Measurements from ENCODE around the gene SPEN.

GRCh38 chr1:15858069-15858670 is 10.7 kb downstream of the SPEN start:
- TF ChIP-seq, protein P1, sequence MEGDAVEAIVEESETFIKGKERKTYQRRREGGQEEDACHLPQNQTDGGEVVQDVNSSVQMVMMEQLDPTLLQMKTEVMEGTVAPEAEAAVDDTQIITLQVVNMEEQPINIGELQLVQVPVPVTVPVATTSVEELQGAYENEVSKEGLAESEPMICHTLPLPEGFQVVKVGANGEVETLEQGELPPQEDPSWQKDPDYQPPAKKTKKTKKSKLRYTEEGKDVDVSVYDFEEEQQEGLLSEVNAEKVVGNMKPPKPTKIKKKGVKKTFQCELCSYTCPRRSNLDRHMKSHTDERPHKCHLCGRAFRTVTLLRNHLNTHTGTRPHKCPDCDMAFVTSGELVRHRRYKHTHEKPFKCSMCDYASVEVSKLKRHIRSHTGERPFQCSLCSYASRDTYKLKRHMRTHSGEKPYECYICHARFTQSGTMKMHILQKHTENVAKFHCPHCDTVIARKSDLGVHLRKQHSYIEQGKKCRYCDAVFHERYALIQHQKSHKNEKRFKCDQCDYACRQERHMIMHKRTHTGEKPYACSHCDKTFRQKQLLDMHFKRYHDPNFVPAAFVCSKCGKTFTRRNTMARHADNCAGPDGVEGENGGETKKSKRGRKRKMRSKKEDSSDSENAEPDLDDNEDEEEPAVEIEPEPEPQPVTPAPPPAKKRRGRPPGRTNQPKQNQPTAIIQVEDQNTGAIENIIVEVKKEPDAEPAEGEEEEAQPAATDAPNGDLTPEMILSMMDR (IDR thresholded peaks at IDR 0.05), result no peak
- TF ChIP-seq POLR2A (IDR thresholded peaks at IDR 0.05) (no peak), POLR2AphosphoS5 (IDR thresholded peaks at IDR 0.05; ENCODE audit: insufficient read depth in 1 of 2, low read depth in 1 of 2) (no peak)

Data from vagina (tissue), 2 donors.